IMR-90 (cell line): ENCODE results near the gene FRYL. TPM values are rescaled to one million over a fixed set of nuclear protein-coding genes. Genes with fewer than 3 reads are reported as not detected.
"Not testable (repeated sequence)": the region's sequence is repeated elsewhere in the genome, so short reads cannot be mapped to it uniquely, and the experiment has no call there.

ENCODE experiments used
- ATAC-seq: fragments of 200-7000 bp; cut with Tn5 transposase; 2 replicates; pipeline ENCODE4 v1.9.1; 2020; ENCODE audit warnings: low read depth, mild to moderate bottlenecking, moderate library complexity
- BruUV-seq: library from RNA; stranded (reverse); fragments of 400-500 nt; replicated peaks from 2 replicates; lab custom pipeline; 2021; lab: Mats Ljungman, UMichigan
- CTCF ChIA-PET: fragments of 300-600 bp; formaldehyde crosslinking; extraction: SDS; loops from one replicate; lab custom pipeline; 2021; ENCODE audit warnings: antibody characterized with exemption; lab: Yijun Ruan, JAX
- POLR2A ChIA-PET: fragments of 300-600 bp; sonication (Branson Sonifier 250); formaldehyde crosslinking; loops from one replicate; lab custom pipeline; 2022; ENCODE audit warnings: antibody characterized with exemption; ENCODE audit not compliant: unreplicated experiment; lab: Charles Lee
- DNase-seq: peaks from one replicate; pipeline ENCODE4 v3.0.0; 2013
- H2AFZ ChIP-seq: replicated peaks from 2 replicates; pipeline ENCODE3; 2013; ENCODE audit warnings: low read length, mild to moderate bottlenecking; ENCODE audit not compliant: poor library complexity
- H2AK5ac ChIP-seq: 2 replicates; pipeline ENCODE4 v1.6.1; 2013; ENCODE audit warnings: low read depth, low read length, inconsistent platforms
- H2AK9ac ChIP-seq: replicated peaks from 2 replicates; pipeline ENCODE3; 2013; ENCODE audit warnings: mild to moderate bottlenecking, low read depth, low read length, moderate library complexity; ENCODE audit not compliant: poor library complexity
- H2BK120ac ChIP-seq: 2 replicates; pipeline ENCODE4 v1.6.1; 2013; ENCODE audit warnings: low read depth, low read length, inconsistent platforms
- H2BK15ac ChIP-seq: 3 replicates; pipeline ENCODE4 v1.6.1; 2013; ENCODE audit warnings: low read depth, low read length, inconsistent platforms
- H2BK20ac ChIP-seq: 2 replicates; pipeline ENCODE4 v1.6.1; 2013; ENCODE audit warnings: low read depth, mild to moderate bottlenecking, inconsistent platforms, low read length, moderate library complexity
- H2BK5ac ChIP-seq: 2 replicates; pipeline ENCODE4 v1.6.1; 2013; ENCODE audit warnings: mild to moderate bottlenecking, low read depth, low read length, inconsistent platforms; ENCODE audit not compliant: poor library complexity, severe bottlenecking
- H3K14ac ChIP-seq: replicated peaks from 2 replicates; pipeline ENCODE4 v1.6.1; 2013; ENCODE audit warnings: low read depth, low read length, inconsistent platforms
- H3K18ac ChIP-seq: 2 replicates; pipeline ENCODE4 v1.6.1; 2013; ENCODE audit warnings: low read depth, low read length, control low read depth
- H3K23ac ChIP-seq: 2 replicates; pipeline ENCODE4 v1.6.1; 2013; ENCODE audit warnings: low read depth, low read length, inconsistent platforms
- H3K27ac ChIP-seq: 2 replicates; pipeline ENCODE4 v1.5.1; 2013; ENCODE audit warnings: mild to moderate bottlenecking, control low read depth, low read length; ENCODE audit not compliant: insufficient read depth
- H3K27me3 ChIP-seq: 2 replicates; pipeline ENCODE4 v1.6.1; 2013; ENCODE audit warnings: low read length; ENCODE audit not compliant: control insufficient read depth, insufficient read depth
- H3K36me3 ChIP-seq: 2 replicates; pipeline ENCODE4 v1.6.1; 2013; ENCODE audit warnings: low read length, mixed read lengths; ENCODE audit not compliant: control insufficient read depth, insufficient read depth
- H3K4ac ChIP-seq: 2 replicates; pipeline ENCODE4 v1.6.1; 2013; ENCODE audit warnings: low read depth, low read length, inconsistent platforms
- H3K4me1 ChIP-seq: 2 replicates; pipeline ENCODE4 v1.6.1; 2013; ENCODE audit warnings: low read length, mixed read lengths; ENCODE audit not compliant: control insufficient read depth, insufficient read depth
- H3K4me2 ChIP-seq: 2 replicates; pipeline ENCODE4 v1.6.1; 2013; ENCODE audit warnings: low read depth, mild to moderate bottlenecking, control low read depth, low read length, moderate library complexity
- H3K4me3 ChIP-seq: 2 replicates; pipeline ENCODE4 v1.5.1; 2013; ENCODE audit warnings: low read depth, mild to moderate bottlenecking, control low read depth, low read length, moderate library complexity; ENCODE audit not compliant: insufficient read depth
- H3K56ac ChIP-seq: 2 replicates; pipeline ENCODE4 v1.6.1; 2013; ENCODE audit warnings: low read length, inconsistent platforms; ENCODE audit not compliant: insufficient read depth; ENCODE audit errors: extremely low read depth
- H3K79me1 ChIP-seq, 2 experiments: 2 replicates each; pipeline ENCODE4 v1.6.1; 2013; ENCODE audit warnings: low read length in 2 of 2, inconsistent platforms in 1 of 2, low read depth in 1 of 2
- H3K9ac ChIP-seq: 2 replicates; pipeline ENCODE4 v1.6.1; 2013; ENCODE audit warnings: low read depth, low read length, control low read depth
- H3K9me1 ChIP-seq: 2 replicates; pipeline ENCODE4 v1.6.1; 2013; ENCODE audit warnings: low read length, inconsistent platforms; ENCODE audit not compliant: insufficient read depth
- H3K9me3 ChIP-seq: 2 replicates; pipeline ENCODE4 v1.6.1; 2013; ENCODE audit warnings: low read length; ENCODE audit not compliant: control insufficient read depth, insufficient read depth
- H4K20me1 ChIP-seq: 2 replicates; pipeline ENCODE4 v1.6.1; 2013; ENCODE audit warnings: low read length, inconsistent platforms; ENCODE audit not compliant: insufficient read depth
- H4K5ac ChIP-seq: 2 replicates; pipeline ENCODE4 v1.6.1; 2013; ENCODE audit warnings: mild to moderate bottlenecking, low read depth, low read length, control low read depth
- H4K8ac ChIP-seq, 2 experiments: 2 replicates each; pipeline ENCODE4 v1.6.1; 2013; ENCODE audit warnings: low read depth in 2 of 2, low read length in 2 of 2, control low read depth in 1 of 2, inconsistent platforms in 1 of 2
- H4K91ac ChIP-seq: 2 replicates; pipeline ENCODE4 v1.6.1; 2013; ENCODE audit warnings: low read depth, low read length, inconsistent platforms; ENCODE audit not compliant: insufficient read depth
- WGBS, 2 experiments: methylation state at CpG; one replicate each; pipeline versions ENCODE4 v1.1.5 to v1.1.7; 2013; ENCODE audit warnings: missing lambda C conversion rate in 2 of 2; ENCODE audit not compliant: insufficient read length in 1 of 2; ENCODE audit errors: extremely low coverage in 2 of 2; 5-methylcytosine and 5-hydroxymethylcytosine counted together
- dilution Hi-C: fragments of 300-500 bp; cut with HindIII; formaldehyde crosslinking; loops from one replicate; pipeline ENCODE4 v1.14.3; 2018; ENCODE audit warnings: low sequenced_read_pairs; ENCODE audit not compliant: unreplicated experiment
- in situ Hi-C: fragments of 300-500 bp; cut with MboI; formaldehyde crosslinking; loops from 3 replicates; pipeline ENCODE4 v1.14.3; 2019; ENCODE audit warnings: low sequenced_read_pairs, inconsistent platforms, mixed read lengths
- intact Hi-C: fragments of 100-400 bp; cut with micrococcal nuclease; formaldehyde crosslinking; loops from 2 replicates; pipeline ENCODE4 v1.10.0; 2022
- polyA plus RNA-seq, 3 experiments: library from polyadenylated mRNA; depleted of rRNA; stranded (reverse); fragments of >200 nt; gene quantifications; 2 replicates each; pipeline ENCODE4 v1.2.3, GENCODE V29; 2012; ENCODE audit warnings: low replicate concordance in 1 of 3
- total RNA-seq: library from RNA; depleted of rRNA; stranded (reverse); fragments of >200 nt; gene quantifications from 2 replicates; pipeline ENCODE4 v1.2.3, GENCODE V29; 2012

FRYL gene
- total and polyA plus RNA-seq, 2 of the 4 experiments (the other 2 are of a cell fraction): 9.9 to 77.4 TPM

GRCh38 chr4:48758703-48759102 is 21.4 kb downstream of the FRYL start:
- CTCF ChIA-PET, H3K27me3 ChIP-seq, H3K18ac ChIP-seq, dilution Hi-C loops, H3K4me1 ChIP-seq, BruUV-seq, H4K91ac ChIP-seq, H3K4me2 ChIP-seq, H3K27ac ChIP-seq, H3K14ac ChIP-seq, H3K9me1 ChIP-seq, H3K9me3 ChIP-seq, H3K23ac ChIP-seq, H3K4ac ChIP-seq, H4K8ac ChIP-seq, DNase-seq, H3K4me3 ChIP-seq, H2BK5ac ChIP-seq, POLR2A ChIA-PET, H4K5ac ChIP-seq, H3K56ac ChIP-seq, ATAC-seq, H2BK20ac ChIP-seq, intact Hi-C loops, H2BK15ac ChIP-seq, H2AFZ ChIP-seq, H2BK120ac ChIP-seq, H3K36me3 ChIP-seq, in situ Hi-C loops, H2AK5ac ChIP-seq, H2AK9ac ChIP-seq, H3K9ac ChIP-seq: not testable (repeated sequence)
- no CpG with 5 or more reads among the region's 5 CpGs for WGBS, 2 experiments
- H4K20me1 ChIP-seq: peaks cover 16% of the 10 kb centered on the region
- H3K79me1 ChIP-seq: peaks cover 13 to 65% of the 10 kb centered on the region in 2 experiments; a peak in 3 of 4 replicates
